Ishikawa (cell line): ENCODE measurements around the gene HELT.

Experiments used
- RAD21 ChIP-seq: IDR thresholded peaks from 2 replicates; pipeline ENCODE4 v1.6.1; 2012; ENCODE audit warnings: low read depth
- TCF12 ChIP-seq: IDR thresholded peaks from 2 replicates; pipeline ENCODE4 v1.6.1; 2012; ENCODE audit warnings: low read depth
- YY1 ChIP-seq: IDR thresholded peaks from 2 replicates; pipeline ENCODE4 v1.6.1; 2012; ENCODE audit warnings: low read depth
- ZBTB7A ChIP-seq: IDR thresholded peaks from 2 replicates; pipeline ENCODE4 v1.6.1; 2012; ENCODE audit warnings: low read depth

GRCh38 chr4:185019456-185020292 lies 1.4 kb downstream of the HELT start:
- no peak for TF ChIP-seq RAD21
- TF ChIP-seq TCF12 = no peak
- TF ChIP-seq YY1 = no peak
- no peak; the same call in 1 of the 2 replicates for TF ChIP-seq ZBTB7A
